HL-60 (cell line): ENCODE results near the gene NAP1L5.
A peak's percentile ranks its signal among the peaks of the same experiment; 100 is the strongest.

Source experiments
- DNase-seq, 2 experiments: peaks; one replicate each; pipeline ENCODE4 v3.0.0-alpha.2; 2010 to 2020; ENCODE audit warnings: low read depth in 1 of 2, low spot score in 1 of 2
- H3K27ac ChIP-seq: fragments of 250-450 bp; sonication (Bioruptor Pico); replicated peaks from 2 replicates; pipeline ENCODE4 v1.5.1; 2020; ENCODE audit warnings: mild to moderate bottlenecking, moderate library complexity
- H3K27me3 ChIP-seq: fragments of 250-450 bp; sonication (Bioruptor Pico); 2 replicates; pipeline ENCODE4 v1.5.1; 2021; ENCODE audit warnings: mild to moderate bottlenecking, moderate library complexity; ENCODE audit not compliant: insufficient read depth, poor library complexity, severe bottlenecking
- H3K4me3 ChIP-seq: replicated peaks from 2 replicates; pipeline ENCODE4 v1.5.1; 2011; ENCODE audit warnings: mild to moderate bottlenecking, control low read depth, low read length; ENCODE audit not compliant: insufficient read depth
- CTCF ChIP-seq: IDR thresholded peaks from one replicate; pipeline ENCODE4 v1.5.1; 2011; ENCODE audit warnings: low read length, control low read depth, inconsistent platforms; ENCODE audit not compliant: insufficient read depth
- GABPA ChIP-seq: IDR thresholded peaks from 2 replicates; pipeline ENCODE4 v1.6.1; 2012; ENCODE audit warnings: low read depth
- POLR2AphosphoS5 ChIP-seq: IDR thresholded peaks from 2 replicates; pipeline ENCODE4 v1.6.1; 2012; ENCODE audit warnings: low read depth
- REST ChIP-seq: IDR thresholded peaks from 2 replicates; pipeline ENCODE4 v1.6.1; 2012; ENCODE audit warnings: low read depth; ENCODE audit not compliant: insufficient replicate concordance
- SPI1 ChIP-seq: IDR thresholded peaks from 2 replicates; pipeline ENCODE4 v1.6.1; 2012; ENCODE audit warnings: low read depth, mild to moderate bottlenecking, borderline replicate concordance

The NAP1L5 gene

GRCh38 chr4:88702782-88703181, 5.2 kb upstream of the NAP1L5 start:
- H3K4me3 ChIP-seq, result no peak overlapping the region
- H3K27ac ChIP-seq, result no peak overlapping the region
- H3K27me3 ChIP-seq, result no peaks in the 10 kb centered on the region
- TF ChIP-seq POLR2AphosphoS5 (no peak), SPI1 (no peak), REST (no peak)
- no peak for DNase-seq

- Histone ChIP-seq H3K27ac (no peak overlapping the region), H3K4me3 (no peak overlapping the region), H3K27me3 (no peaks in the 10 kb centered on the region)
- TF ChIP-seq GABPA, result no peak
- TF ChIP-seq SPI1, result no peak
- no peak for TF ChIP-seq REST
- TF ChIP-seq POLR2AphosphoS5, result no peak
- no peak for TF ChIP-seq CTCF
- no peak for DNase-seq
Measured at GRCh38 chr4:88698519-88698918, 890 bp upstream of the NAP1L5 start.

- Histone ChIP-seq H3K4me3 (peak overlapping the region; percentile 50), H3K27me3 (no peaks in the 10 kb centered on the region), H3K27ac (no peak overlapping the region)
- no peak for DNase-seq
- no peak for TF ChIP-seq GABPA
- TF ChIP-seq POLR2AphosphoS5, result no peak
- no peak for TF ChIP-seq SPI1
- TF ChIP-seq CTCF, result no peak
- no peak for TF ChIP-seq REST
Measured at GRCh38 chr4:88697141-88697540, 488 bp downstream of the NAP1L5 start.

- no peaks in the 10 kb centered on the region for H3K27me3 ChIP-seq
- DNase-seq, result no peak
- no peak overlapping the region for H3K27ac ChIP-seq
- H3K4me3 ChIP-seq, result no peak overlapping the region
- TF ChIP-seq REST, result no peak
- no peak for TF ChIP-seq GABPA
- TF ChIP-seq SPI1, result no peak
- no peak for TF ChIP-seq POLR2AphosphoS5
- TF ChIP-seq CTCF, result no peak
Measured at GRCh38 chr4:88696630-88697029, 999 bp downstream of the NAP1L5 start.
